ENCODE measurements around the gene COIL.
"Not testable (repeated sequence)": the region's sequence is repeated elsewhere in the genome, so short reads cannot be mapped to it uniquely, and the experiment has no call there.

Gene COIL

GRCh38 chr17:56977673-56978395 lies 17.0 kb upstream of the COIL start, which contains the start of gene SCPEP1:
TSS of gene SCPEP1 (plus strand) at chr17:56978131. CDS start at chr17:56978160, 29 bp downstream.
- DNase-seq (ENCODE audit: low read depth in 2 of 2): peak; percentile 60 to 73

DNA sequence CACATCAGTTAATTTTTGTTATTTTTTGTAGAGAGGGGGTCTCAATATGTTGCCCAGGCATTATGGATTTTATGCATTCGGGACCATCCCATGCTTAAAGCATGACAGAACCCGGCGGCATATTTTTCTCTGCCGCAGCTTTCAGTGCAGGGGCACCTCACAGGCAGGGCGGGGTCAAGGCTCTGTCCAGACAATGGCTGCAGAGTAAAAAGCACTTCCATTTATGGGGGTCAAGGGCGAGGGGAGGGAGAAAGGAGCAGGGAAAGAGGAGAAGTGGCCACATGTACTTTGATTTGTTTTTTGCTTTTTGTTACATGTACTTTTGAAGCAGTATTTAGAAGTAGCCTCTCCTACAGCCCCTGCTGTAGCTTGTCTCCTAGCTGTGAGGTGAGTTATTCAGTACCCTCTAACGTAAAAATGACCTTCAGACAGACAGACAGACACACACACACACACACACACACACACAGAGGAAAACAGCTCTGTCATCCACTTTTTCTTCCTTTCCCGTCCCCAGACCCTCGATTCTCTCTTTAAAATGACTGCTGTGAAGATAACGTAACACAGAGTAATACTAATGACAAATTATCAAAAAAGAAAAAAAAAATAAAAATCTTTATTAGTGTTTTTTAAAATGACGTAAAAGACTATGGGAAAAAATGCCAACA lies 16.2 kb upstream of the COIL start:
- no peak for DNase-seq (ENCODE audit: low read depth in 2 of 2)

- DNase-seq (ENCODE audit: low read depth in 2 of 2): no peak
These were observed 14.8 kb upstream of the COIL start for GRCh38 chr17:56975656-56976055.

DNA sequence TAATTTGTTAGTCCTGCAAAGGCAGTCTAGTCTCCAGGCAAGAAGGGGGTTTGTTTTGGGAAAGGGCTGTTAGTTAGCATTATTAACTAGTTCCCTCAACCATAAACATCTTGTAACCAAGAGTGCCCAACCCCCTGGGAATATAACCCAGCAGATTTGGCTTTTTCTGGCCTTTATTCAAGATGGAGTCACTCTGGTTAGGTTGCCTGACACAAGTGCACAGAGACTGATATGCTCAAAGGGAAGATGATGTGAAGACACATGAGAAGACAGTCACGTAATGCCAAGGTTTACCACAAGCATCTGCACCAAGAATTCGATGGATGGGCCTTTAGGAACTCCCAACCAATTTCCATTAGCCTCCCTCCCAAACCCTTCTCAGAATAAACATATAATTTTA lies 13.2 kb upstream of the COIL start:
- DNase-seq (ENCODE audit: low read depth in 2 of 2): no peak

GRCh38 chr17:56973520-56973919 lies 12.7 kb upstream of the COIL start:
- DNase-seq (ENCODE audit: low read depth in 2 of 2): no peak

DNA sequence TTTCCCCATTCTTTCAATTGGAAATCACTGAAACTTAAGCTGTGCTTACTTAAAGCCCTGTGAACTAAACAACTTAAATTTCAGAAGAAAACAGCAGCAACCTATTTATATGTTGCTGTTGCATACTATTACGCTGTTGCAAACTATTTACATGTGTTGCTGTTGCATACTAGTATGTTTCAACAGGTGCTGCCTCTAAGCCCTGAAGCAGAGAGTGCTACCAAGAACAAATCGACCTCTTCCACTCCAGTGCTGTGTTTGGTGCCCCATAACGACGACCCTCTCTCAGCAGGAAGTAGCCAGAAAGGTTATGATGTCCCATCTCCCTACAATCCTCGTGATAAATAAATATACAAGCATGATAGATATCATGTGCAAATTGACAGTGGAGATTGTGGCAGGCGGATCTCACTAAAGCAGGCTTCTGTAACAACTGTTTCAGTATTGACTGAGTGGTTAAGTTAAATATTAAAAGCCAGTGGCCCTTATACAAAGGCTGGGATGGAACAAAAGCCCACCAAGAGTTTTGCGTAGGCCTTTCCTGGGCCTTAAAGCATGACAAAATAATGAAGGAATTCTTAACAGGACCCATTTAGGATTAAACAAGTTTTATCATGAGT lies 11.4 kb upstream of the COIL start:
- DNase-seq (ENCODE audit: low read depth in 2 of 2): no peak

DNA sequence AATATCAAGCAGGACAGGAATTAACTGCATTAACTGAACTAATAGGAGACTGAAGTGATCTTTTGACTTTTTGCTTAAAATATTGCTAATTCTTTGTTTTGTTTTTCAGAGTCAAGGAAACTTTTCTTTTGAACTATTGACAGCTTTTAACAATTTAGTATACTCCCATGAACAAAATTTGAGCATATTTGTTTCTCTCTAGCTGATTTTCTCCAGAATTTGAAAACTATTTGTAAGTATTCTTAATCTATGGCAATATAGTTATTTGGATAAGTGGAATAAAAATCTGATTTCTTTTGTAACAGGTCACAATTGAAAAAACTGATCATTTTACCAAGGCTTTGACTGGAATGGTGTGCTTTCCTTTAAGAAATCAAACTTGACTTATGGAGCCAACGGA lies 10.1 kb upstream of the COIL start:
- DNase-seq (ENCODE audit: low read depth in 2 of 2): no peak

- DNase-seq (ENCODE audit: low read depth in 2 of 2): no peak
These were observed 5.5 kb upstream of the COIL start for GRCh38 chr17:56966338-56966737.

GRCh38 chr17:56965681-56966080 lies 4.8 kb upstream of the COIL start:
- DNase-seq (ENCODE audit: low read depth in 2 of 2): not testable (repeated sequence)

DNA sequence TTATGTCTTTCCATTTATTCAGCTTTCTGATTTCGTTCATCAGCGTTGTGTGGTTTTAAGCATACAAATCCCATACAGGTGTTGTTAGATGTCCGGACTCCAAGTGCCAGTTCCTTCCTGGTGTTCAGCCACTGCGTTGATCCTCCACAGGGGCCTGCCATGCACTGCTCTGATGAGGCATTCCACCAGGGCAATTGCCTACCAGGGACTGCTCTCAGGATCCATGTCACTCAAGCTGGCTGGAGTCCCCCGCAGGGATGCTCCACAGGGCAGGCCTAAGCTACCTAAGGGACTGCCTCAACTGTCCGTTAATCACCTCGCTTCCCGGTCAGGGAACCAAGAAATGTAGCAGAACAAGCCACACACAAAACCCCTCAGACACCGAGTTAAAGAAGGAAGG lies 4.4 kb upstream of the COIL start:
- DNase-seq (ENCODE audit: low read depth in 2 of 2): not testable (repeated sequence)

- no peak for DNase-seq (ENCODE audit: low read depth in 2 of 2)
These were observed 3.9 kb downstream of the COIL start for GRCh38 chr17:56956992-56957391.

GRCh38 chr17:56949595-56949994 lies 11.3 kb downstream of the COIL start:
- no peak for DNase-seq (ENCODE audit: low read depth in 2 of 2)

GRCh38 chr17:56948491-56948890 lies 12.4 kb downstream of the COIL start:
- no peak for DNase-seq (ENCODE audit: low read depth in 2 of 2)

GRCh38 chr17:56947741-56948140 lies 13.1 kb downstream of the COIL start:
- no peak for DNase-seq (ENCODE audit: low read depth in 2 of 2)

DNA sequence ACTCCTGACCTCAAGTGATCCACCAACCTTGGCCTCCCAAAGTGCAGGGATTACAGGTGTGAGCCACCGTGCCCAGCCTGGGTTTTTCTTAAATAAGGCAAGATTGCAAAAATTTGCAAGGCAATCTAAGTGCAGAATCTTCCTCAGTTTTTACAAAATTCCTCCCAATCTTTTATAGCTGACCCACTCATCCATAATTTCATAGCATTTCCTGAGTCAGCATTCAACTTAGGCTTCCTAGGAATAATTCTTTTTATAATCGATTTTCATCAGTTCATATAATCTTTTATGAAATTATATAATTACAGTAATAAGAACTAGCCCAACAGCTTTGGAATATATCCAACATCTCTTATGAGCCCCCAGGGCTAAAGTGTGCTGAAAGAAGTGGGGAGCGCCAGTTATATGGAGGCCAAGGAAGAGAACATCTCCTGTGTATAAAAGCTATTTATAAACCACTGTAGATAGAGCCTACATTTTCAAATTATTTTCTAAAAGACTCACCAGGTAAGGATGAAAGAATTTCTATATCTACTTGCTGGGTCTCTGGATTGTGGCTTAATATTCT lies 14.8 kb downstream of the COIL start:
- DNase-seq (ENCODE audit: low read depth in 2 of 2): no peak

DNA sequence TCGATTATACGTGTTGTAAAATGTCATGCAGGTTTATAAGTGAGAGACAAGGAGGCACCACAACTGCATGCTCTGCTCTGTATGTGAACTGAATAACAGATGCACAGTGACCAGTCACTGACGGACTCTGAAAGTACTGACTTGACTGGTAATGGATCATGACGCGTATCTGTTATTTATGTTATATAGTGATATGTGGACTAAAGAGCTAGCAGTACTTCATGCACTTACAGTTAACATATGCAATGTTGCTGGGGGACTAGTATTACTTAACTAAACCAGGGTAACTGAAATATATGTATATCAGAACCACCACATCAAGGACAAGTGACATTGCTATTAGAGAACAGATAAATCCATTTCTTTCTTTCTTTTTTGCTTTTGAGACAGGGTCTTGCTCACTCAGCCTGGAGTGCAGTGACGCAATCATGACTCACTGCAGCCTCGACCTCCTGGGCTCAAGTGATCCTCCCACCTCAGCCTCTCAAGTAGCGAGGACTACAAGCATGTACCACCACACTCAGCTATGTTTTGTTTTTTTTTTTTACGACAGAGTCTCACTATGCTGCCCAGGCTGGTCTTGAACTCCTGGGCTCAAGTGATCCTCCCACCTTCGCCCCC lies 17.2 kb downstream of the COIL start:
- DNase-seq (ENCODE audit: low read depth in 2 of 2): no peak

DNA sequence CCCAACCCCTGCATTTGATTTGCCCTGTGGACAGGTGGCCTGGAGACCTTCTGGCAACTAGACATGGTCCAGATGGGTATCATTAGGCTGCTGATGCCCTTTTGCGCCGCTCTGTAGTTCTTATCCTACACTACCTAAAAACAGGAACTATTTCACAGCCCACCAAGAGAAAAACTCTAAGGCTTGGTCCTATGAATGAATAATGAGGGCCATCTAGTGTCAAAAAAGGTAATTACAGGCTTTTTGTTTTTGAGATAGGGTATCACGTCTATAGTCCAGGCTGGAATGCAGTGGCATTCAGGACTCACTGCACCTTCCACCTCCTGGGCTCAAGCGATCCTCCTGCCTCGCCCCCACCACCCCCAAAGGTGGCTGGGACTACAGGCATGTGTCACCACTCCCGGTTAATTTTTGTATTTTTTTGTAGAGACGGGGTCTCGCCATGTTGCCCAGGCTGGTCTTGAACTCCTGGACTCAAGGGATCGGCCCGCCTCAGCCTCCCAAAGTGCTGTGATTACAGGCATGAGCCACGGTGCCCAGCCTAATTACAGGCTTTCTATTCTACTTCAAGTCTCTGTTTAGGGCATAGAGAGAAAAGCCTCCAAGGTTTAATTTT lies 20.9 kb downstream of the COIL start:
- DNase-seq (ENCODE audit: low read depth in 2 of 2): no peak

DNA sequence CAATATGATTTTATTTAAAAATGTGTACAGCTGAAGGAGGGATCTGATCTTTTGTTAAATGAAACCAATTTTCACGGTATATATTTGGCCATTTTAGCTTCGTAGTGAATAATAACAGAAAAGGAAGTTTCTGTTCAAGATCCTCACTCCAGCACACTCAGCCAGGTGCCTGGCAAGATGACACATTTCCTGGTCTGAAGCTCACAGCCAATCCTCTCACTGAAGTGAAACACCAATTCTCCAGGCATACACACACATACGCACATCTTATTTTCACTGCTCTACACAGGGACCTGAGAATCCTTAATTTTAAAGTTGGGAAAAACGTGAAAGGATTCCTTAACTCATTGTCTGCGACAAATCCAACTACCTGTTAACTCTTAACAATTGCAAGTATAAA lies 22.6 kb downstream of the COIL start:
- DNase-seq (ENCODE audit: low read depth in 2 of 2): not testable (repeated sequence)

DNA sequence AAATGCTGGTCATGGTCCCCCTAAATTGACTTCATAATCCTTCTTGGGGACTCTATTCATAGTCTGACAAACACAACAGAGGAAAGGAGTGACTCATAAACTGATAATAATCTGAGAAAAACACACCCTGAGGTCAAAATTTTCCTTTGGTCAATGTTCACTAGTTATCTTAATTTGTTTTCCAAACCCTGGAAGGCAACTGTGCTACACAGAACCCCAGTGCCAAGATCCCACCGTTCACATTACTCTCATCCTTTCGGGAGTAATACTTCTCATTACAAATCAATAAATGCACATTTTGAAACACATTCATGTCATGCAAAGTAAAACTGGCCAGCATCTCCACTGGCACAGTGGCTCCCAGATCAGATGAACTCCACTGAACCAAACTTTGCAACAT lies 23.2 kb downstream of the COIL start:
- DNase-seq (ENCODE audit: low read depth in 2 of 2): no peak

- DNase-seq (ENCODE audit: low read depth in 2 of 2): no peak
These were observed 24.0 kb downstream of the COIL start for GRCh38 chr17:56936697-56937322.

- no peak for DNase-seq (ENCODE audit: low read depth in 2 of 2)
These were observed 25.4 kb downstream of the COIL start for GRCh38 chr17:56935461-56935860.
